Left lung (tissue), 10 donors: ENCODE results near the gene MICALL2. TPM values are rescaled to one million over a fixed set of nuclear protein-coding genes. Genes with fewer than 3 reads are reported as not detected.

Experiments
- ATAC-seq: fragments of 200-7000 bp; cut with Tn5 transposase; one replicate; pipeline ENCODE4 v1.9.1; 2020; ENCODE audit warnings: moderate library complexity
- DNase-seq, 4 donors: peaks; one replicate each; pipeline ENCODE4 v3.0.0-alpha.2; 2013 to 2020
- H3K27ac ChIP-seq, 2 donors: fragments of 200-600 bp; sonication (generic) in 1 of 2; one replicate each; pipeline versions ENCODE4 v1.5.0 to v1.8.0; 2020 to 2021
- H3K27me3 ChIP-seq, 2 donors: fragments of 200-600 bp; sonication (generic) in 1 of 2; one replicate each; pipeline versions ENCODE4 v1.5.0 to v1.8.0; 2020 to 2021
- H3K36me3 ChIP-seq, 2 donors: fragments of 200-600 bp; sonication (generic) in 1 of 2; one replicate each; pipeline versions ENCODE4 v1.5.0 to v1.8.0; 2020 to 2021
- H3K4me1 ChIP-seq, 2 donors: fragments of 200-600 bp; one replicate each; pipeline ENCODE4 v1.8.0; 2021
- H3K4me3 ChIP-seq, 2 donors: fragments of 200-600 bp; sonication (generic) in 1 of 2; one replicate each; pipeline versions ENCODE4 v1.5.0 to v1.8.0; 2020 to 2021; ENCODE audit warnings: mild to moderate bottlenecking in 1 of 2
- H3K9me3 ChIP-seq, 2 donors: fragments of 200-600 bp; sonication (generic) in 1 of 2; one replicate each; pipeline versions ENCODE4 v1.5.0 to v1.8.0; 2020 to 2021
- CTCF ChIP-seq, 2 donors: fragments of 200-600 bp; sonication (generic) in 1 of 2; IDR thresholded peaks; one replicate each; pipeline versions ENCODE4 v1.5.0 to v1.8.0; 2021; ENCODE audit warnings: antibody characterized with exemption in 2 of 2
- intact Hi-C, 2 donors: fragments of 100-400 bp; cut with DNase I; formaldehyde crosslinking; loops; one replicate each; pipeline versions ENCODE4 v1.11.2 to v1.14.2; 2022
- polyA plus RNA-seq, 6 donors: library from polyadenylated mRNA; unstranded; fragments of 120-200 nt; gene quantifications; one replicate each; pipeline ENCODE4 v1.2.1, GENCODE V29; 2013; ENCODE audit not compliant: insufficient read length in 6 of 6
- total RNA-seq, 2 donors: library from RNA; stranded (reverse); fragmentation: NEBNext Ultra II Directional; extraction: Animal tissue kit (Norgen Biotek cat#: 25700); gene quantifications; one replicate each; pipeline ENCODE4 v1.2.1, GENCODE V29; 2021
- donor health status: DM: no; HTN: yes; CAD: no.
- donor health status: DM: no; HTN: no; CAD: no.

MICALL2 gene
- total and polyA plus RNA-seq, 8 donors: 7.9 to 40.1 (median 14.8) TPM

GRCh38 chr7:1411414-1411813 lies 47.9 kb downstream of the MICALL2 start:
- Histone ChIP-seq H3K9me3 (no peaks in the 10 kb centered on the region), H3K36me3 (no peaks in the 10 kb centered on the region), H3K27me3 (peaks cover 0 to 81% of the 10 kb centered on the region in 2 donors), H3K4me1 (peaks cover 0 to 6% of the 10 kb centered on the region in 2 donors), H3K27ac (no peak overlapping the region), H3K4me3 (no peak overlapping the region)
- intact Hi-C loops: no loop called here
- TF ChIP-seq CTCF (IDR thresholded peaks at IDR 0.05): no peak
- no peak for ATAC-seq
- no peak for DNase-seq

- intact Hi-C loops: no loop called here
- H3K4me1 ChIP-seq: peaks cover 0 to 6% of the 10 kb centered on the region in 2 donors
- ATAC-seq (no peak), DNase-seq (no peak)
- peaks cover 0 to 85% of the 10 kb centered on the region in 2 donors for H3K27me3 ChIP-seq
- TF ChIP-seq CTCF (IDR thresholded peaks at IDR 0.05): no peak
- no peaks in the 10 kb centered on the region for H3K9me3 ChIP-seq
- no peaks in the 10 kb centered on the region for H3K36me3 ChIP-seq
- H3K4me3 ChIP-seq: no peak overlapping the region
- H3K27ac ChIP-seq: no peak overlapping the region
Observed at GRCh38 chr7:1410992-1411391, 48.3 kb downstream of the MICALL2 start.

- Histone ChIP-seq H3K4me1 (peaks cover 0 to 6% of the 10 kb centered on the region in 2 donors), H3K9me3 (no peaks in the 10 kb centered on the region), H3K27me3 (peaks cover 8 to 100% of the 10 kb centered on the region in 2 donors), H3K27ac (no peak overlapping the region), H3K4me3 (no peak overlapping the region), H3K36me3 (no peaks in the 10 kb centered on the region)
- intact Hi-C loops: no loop called here
- no peak for TF ChIP-seq CTCF (IDR thresholded peaks at IDR 0.05)
- ATAC-seq: no peak
- DNase-seq: no peak
Observed at GRCh38 chr7:1409555-1409954, 49.7 kb downstream of the MICALL2 start.

GRCh38 chr7:1408466-1408865 lies 50.8 kb downstream of the MICALL2 start:
- no peak for ATAC-seq
- intact Hi-C loops: no loop called here
- Histone ChIP-seq H3K9me3 (no peaks in the 10 kb centered on the region), H3K27ac (no peak overlapping the region), H3K4me1 (peaks cover 0 to 6% of the 10 kb centered on the region in 2 donors), H3K4me3 (no peak overlapping the region), H3K36me3 (no peaks in the 10 kb centered on the region), H3K27me3 (peaks cover 19 to 100% of the 10 kb centered on the region in 2 donors)
- no peak for TF ChIP-seq CTCF (IDR thresholded peaks at IDR 0.05)
- no peak for DNase-seq

GRCh38 chr7:1407892-1408291 lies 51.4 kb downstream of the MICALL2 start:
- DNase-seq (no peak), ATAC-seq (no peak)
- intact Hi-C loops: no loop called here
- H3K4me3 ChIP-seq: no peak overlapping the region
- peaks cover 24 to 100% of the 10 kb centered on the region in 2 donors for H3K27me3 ChIP-seq
- no peak for TF ChIP-seq CTCF (IDR thresholded peaks at IDR 0.05)
- no peaks in the 10 kb centered on the region for H3K36me3 ChIP-seq
- no peak overlapping the region for H3K27ac ChIP-seq
- H3K4me1 ChIP-seq: peaks cover 0 to 6% of the 10 kb centered on the region in 2 donors
- H3K9me3 ChIP-seq: no peaks in the 10 kb centered on the region
